ENCODE measurements around the gene PPID.

PPID gene

GRCh38 chr4:158724637-158725036, 1.4 kb upstream of the PPID start:
- no CpG with 5 or more reads among the region's 4 CpGs for WGBS
- Histone ChIP-seq H3K36me3 (ENCODE audit: control insufficient read depth in 1 of 2, insufficient read depth in 2 of 2, low read depth in 1 of 2, low read length in 2 of 2) (peaks cover 3 to 14% of the 10 kb centered on the region in 2 experiments), H3K9ac (ENCODE audit: low read length) (no peak overlapping the region), H3K27me3 (ENCODE audit: control insufficient read depth in 1 of 2, insufficient read depth in 1 of 2, low read length in 2 of 2) (peaks cover 0 to 6% of the 10 kb centered on the region in 2 experiments), H2AK5ac (ENCODE audit: low read length, severe bottlenecking) (no peak overlapping the region), H2BK5ac (ENCODE audit: low read depth, low read length, poor library complexity, severe bottlenecking) (no peak overlapping the region), H3K9me3 (ENCODE audit: control insufficient read depth, low read length) (no peaks in the 10 kb centered on the region), H3K4me1 (ENCODE audit: control insufficient read depth, insufficient read depth, low read depth, low read length) (peaks cover 4% of the 10 kb centered on the region), H3K18ac (ENCODE audit: low read depth in 1 of 2, low read length in 2 of 2) (no peak overlapping the region), H2BK15ac (ENCODE audit: low read depth, poor library complexity, severe bottlenecking) (no peak overlapping the region), H2AFZ (ENCODE audit: low read depth, low read length) (no peak overlapping the region), H3K27ac (ENCODE audit: low read length, poor library complexity, severe bottlenecking) (no peak overlapping the region), H3K4ac (ENCODE audit: low read depth in 1 of 2, low read length in 2 of 2) (no peak overlapping the region), H3K79me1 (replicated peaks; ENCODE audit: low read length, poor library complexity, severe bottlenecking) (peaks cover 7% of the 10 kb centered on the region), H3K4me3 (ENCODE audit: insufficient read depth in 1 of 2, low read depth in 1 of 2, low read length in 2 of 2) (no peak overlapping the region), H4K8ac (ENCODE audit: low read length) (no peak overlapping the region), H2BK120ac (ENCODE audit: low read depth, low read length) (no peak overlapping the region), H3K23ac (ENCODE audit: low read length in 2 of 2) (no peak overlapping the region), H2BK12ac (ENCODE audit: low read length in 2 of 2) (no peak overlapping the region), H3K4me2 (ENCODE audit: low read length, poor library complexity, severe bottlenecking) (no peak overlapping the region), H4K91ac (ENCODE audit: low read length) (no peak overlapping the region), H3K14ac (ENCODE audit: low read length in 2 of 2) (no peak overlapping the region)
- no peak for DNase-seq

GRCh38 chr4:158722291-158722916, 792 bp downstream of the PPID start:
- no peak overlapping the region for H3K23ac ChIP-seq (ENCODE audit: low read length in 2 of 2)
- H3K4me1 ChIP-seq (ENCODE audit: control insufficient read depth, insufficient read depth, low read depth, low read length): peaks cover 4% of the 10 kb centered on the region
- peak; percentile 55 for DNase-seq
- H3K79me1 ChIP-seq (replicated peaks; ENCODE audit: low read length, poor library complexity, severe bottlenecking): peaks cover 13% of the 10 kb centered on the region
- no peak overlapping the region for H2BK15ac ChIP-seq (ENCODE audit: low read depth, poor library complexity, severe bottlenecking)
- H3K27ac ChIP-seq (ENCODE audit: low read length, poor library complexity, severe bottlenecking): peak overlapping the region; percentile 60
- H3K18ac ChIP-seq (ENCODE audit: low read depth in 1 of 2, low read length in 2 of 2): peak overlapping the region in 1 of 2 experiments; percentile 4
- H3K4me2 ChIP-seq (ENCODE audit: low read length, poor library complexity, severe bottlenecking): peak overlapping the region; percentile 75
- peaks cover 6 to 36% of the 10 kb centered on the region in 2 experiments for H3K36me3 ChIP-seq (ENCODE audit: control insufficient read depth in 1 of 2, insufficient read depth in 2 of 2, low read depth in 1 of 2, low read length in 2 of 2)
- no peak overlapping the region for H3K14ac ChIP-seq (ENCODE audit: low read length in 2 of 2)
- no peak overlapping the region for H2AK5ac ChIP-seq (ENCODE audit: low read length, severe bottlenecking)
- H3K27me3 ChIP-seq (ENCODE audit: control insufficient read depth in 1 of 2, insufficient read depth in 1 of 2, low read length in 2 of 2): no peaks in the 10 kb centered on the region
- peak overlapping the region; percentile 95 for H4K8ac ChIP-seq (ENCODE audit: low read length)
- peak overlapping the region; percentile 95 for H3K9ac ChIP-seq (ENCODE audit: low read length)
- no peaks in the 10 kb centered on the region for H3K9me3 ChIP-seq (ENCODE audit: control insufficient read depth, low read length)
- H2AFZ ChIP-seq (ENCODE audit: low read depth, low read length): peak overlapping the region; percentile 70
- no peak overlapping the region for H2BK5ac ChIP-seq (ENCODE audit: low read depth, low read length, poor library complexity, severe bottlenecking)
- H3K4ac ChIP-seq (ENCODE audit: low read depth in 1 of 2, low read length in 2 of 2): peak overlapping the region in 1 of 2 experiments; percentile 69
- H2BK120ac ChIP-seq (ENCODE audit: low read depth, low read length): no peak overlapping the region
- H2BK12ac ChIP-seq (ENCODE audit: low read length in 2 of 2): no peak overlapping the region
- peak overlapping the region; percentile 73 to 86 for H3K4me3 ChIP-seq (ENCODE audit: insufficient read depth in 1 of 2, low read depth in 1 of 2, low read length in 2 of 2)
- 21% methylated on average over 15 of the region's 16 CpGs for WGBS
- H4K91ac ChIP-seq (ENCODE audit: low read length): no peak overlapping the region

- Histone ChIP-seq H3K4ac (ENCODE audit: low read depth in 1 of 2, low read length in 2 of 2) (no peak overlapping the region), H2BK5ac (ENCODE audit: low read depth, low read length, poor library complexity, severe bottlenecking) (no peak overlapping the region), H3K9ac (ENCODE audit: low read length) (peak overlapping the region; percentile 95), H2AK5ac (ENCODE audit: low read length, severe bottlenecking) (no peak overlapping the region), H3K4me2 (ENCODE audit: low read length, poor library complexity, severe bottlenecking) (no peak overlapping the region), H3K79me1 (replicated peaks; ENCODE audit: low read length, poor library complexity, severe bottlenecking) (peaks cover 13% of the 10 kb centered on the region), H3K27ac (ENCODE audit: low read length, poor library complexity, severe bottlenecking) (no peak overlapping the region), H3K27me3 (ENCODE audit: control insufficient read depth in 1 of 2, insufficient read depth in 1 of 2, low read length in 2 of 2) (no peaks in the 10 kb centered on the region), H3K36me3 (ENCODE audit: control insufficient read depth in 1 of 2, insufficient read depth in 2 of 2, low read depth in 1 of 2, low read length in 2 of 2) (peaks cover 9 to 43% of the 10 kb centered on the region in 2 experiments), H2BK120ac (ENCODE audit: low read depth, low read length) (no peak overlapping the region), H3K14ac (ENCODE audit: low read length in 2 of 2) (no peak overlapping the region), H3K4me3 (ENCODE audit: insufficient read depth in 1 of 2, low read depth in 1 of 2, low read length in 2 of 2) (peak overlapping the region in 1 of 2 experiments; percentile 86), H4K91ac (ENCODE audit: low read length) (no peak overlapping the region), H2BK15ac (ENCODE audit: low read depth, poor library complexity, severe bottlenecking) (no peak overlapping the region), H3K23ac (ENCODE audit: low read length in 2 of 2) (no peak overlapping the region), H3K4me1 (ENCODE audit: control insufficient read depth, insufficient read depth, low read depth, low read length) (peaks cover 4% of the 10 kb centered on the region), H3K18ac (ENCODE audit: low read depth in 1 of 2, low read length in 2 of 2) (no peak overlapping the region), H2BK12ac (ENCODE audit: low read length in 2 of 2) (no peak overlapping the region), H3K9me3 (ENCODE audit: control insufficient read depth, low read length) (no peaks in the 10 kb centered on the region), H4K8ac (ENCODE audit: low read length) (no peak overlapping the region), H2AFZ (ENCODE audit: low read depth, low read length) (no peak overlapping the region)
- DNase-seq: no peak
- WGBS: 100% methylated on average over 1 of the region's 1 CpG
Observed at GRCh38 chr4:158721680-158722079, 1.5 kb downstream of the PPID start.

- no peak for DNase-seq
- Histone ChIP-seq H3K27ac (ENCODE audit: low read length, poor library complexity, severe bottlenecking) (no peak overlapping the region), H4K91ac (ENCODE audit: low read length) (no peak overlapping the region), H3K4ac (ENCODE audit: low read depth in 1 of 2, low read length in 2 of 2) (no peak overlapping the region), H3K9ac (ENCODE audit: low read length) (no peak overlapping the region), H3K14ac (ENCODE audit: low read length in 2 of 2) (no peak overlapping the region), H2BK5ac (ENCODE audit: low read depth, low read length, poor library complexity, severe bottlenecking) (no peak overlapping the region), H3K4me3 (ENCODE audit: insufficient read depth in 1 of 2, low read depth in 1 of 2, low read length in 2 of 2) (no peak overlapping the region), H3K4me2 (ENCODE audit: low read length, poor library complexity, severe bottlenecking) (no peak overlapping the region), H4K8ac (ENCODE audit: low read length) (no peak overlapping the region), H3K9me3 (ENCODE audit: control insufficient read depth, low read length) (no peaks in the 10 kb centered on the region), H2AFZ (ENCODE audit: low read depth, low read length) (no peak overlapping the region), H2BK12ac (ENCODE audit: low read length in 2 of 2) (no peak overlapping the region), H3K79me1 (replicated peaks; ENCODE audit: low read length, poor library complexity, severe bottlenecking) (peaks cover 12% of the 10 kb centered on the region), H3K4me1 (ENCODE audit: control insufficient read depth, insufficient read depth, low read depth, low read length) (no peaks in the 10 kb centered on the region), H3K27me3 (ENCODE audit: control insufficient read depth in 1 of 2, insufficient read depth in 1 of 2, low read length in 2 of 2) (no peaks in the 10 kb centered on the region), H3K36me3 (ENCODE audit: control insufficient read depth in 1 of 2, insufficient read depth in 2 of 2, low read depth in 1 of 2, low read length in 2 of 2) (peaks cover 17 to 89% of the 10 kb centered on the region in 2 experiments), H3K23ac (ENCODE audit: low read length in 2 of 2) (no peak overlapping the region), H2BK120ac (ENCODE audit: low read depth, low read length) (no peak overlapping the region), H2AK5ac (ENCODE audit: low read length, severe bottlenecking) (no peak overlapping the region), H3K18ac (ENCODE audit: low read depth in 1 of 2, low read length in 2 of 2) (no peak overlapping the region), H2BK15ac (ENCODE audit: low read depth, poor library complexity, severe bottlenecking) (no peak overlapping the region)
- WGBS: no CpG with 5 or more reads among the region's 3 CpGs
Observed at GRCh38 chr4:158715802-158716201, 7.4 kb downstream of the PPID start.

Measured in mesenchymal stem cell (in vitro differentiated cells and primary cell).